Liver (tissue), 9 donors: ENCODE data around the gene CELF1. TPM values are rescaled to one million over a fixed set of nuclear protein-coding genes. Genes with fewer than 3 reads are reported as not detected.
"Not testable (repeated sequence)": the region's sequence is repeated elsewhere in the genome, so short reads cannot be mapped to it uniquely, and the experiment has no call there.

Experiments used
- DNase-seq: peaks from one replicate; pipeline ENCODE4 v3.0.0-alpha.2; 2017; ENCODE audit warnings: low spot score
- H3K27ac ChIP-seq, 2 donors: one replicate each; pipeline ENCODE4 v1.7.0; 2013; ENCODE audit warnings: inconsistent platforms in 2 of 2, low read length in 2 of 2, control low read depth in 1 of 2, low read depth in 1 of 2, mild to moderate bottlenecking in 1 of 2
- H3K27me3 ChIP-seq, 4 donors: one replicate each; pipeline versions ENCODE4 v1.6.1 to v1.7.0; 2013; ENCODE audit warnings: low read length in 3 of 4, inconsistent platforms in 1 of 4, mild to moderate bottlenecking in 1 of 4, moderate library complexity in 1 of 4; ENCODE audit not compliant: control insufficient read depth in 4 of 4, insufficient read depth in 4 of 4
- H3K36me3 ChIP-seq, 4 donors: one replicate each; pipeline versions ENCODE4 v1.6.1 to v1.7.0; 2013; ENCODE audit warnings: low read length in 3 of 4, mild to moderate bottlenecking in 3 of 4, low read depth in 1 of 4, moderate library complexity in 1 of 4; ENCODE audit not compliant: control insufficient read depth in 4 of 4, insufficient read depth in 3 of 4
- H3K4me1 ChIP-seq, 4 donors: one replicate each; pipeline versions ENCODE4 v1.6.1 to v1.7.0; 2013; ENCODE audit warnings: low read length in 3 of 4, mild to moderate bottlenecking in 3 of 4, moderate library complexity in 1 of 4; ENCODE audit not compliant: control insufficient read depth in 4 of 4, insufficient read depth in 4 of 4
- H3K4me3 ChIP-seq, 3 donors: one replicate each; pipeline versions ENCODE4 v1.6.1 to v1.7.0; 2013; ENCODE audit warnings: low read length in 3 of 3, control low read depth in 1 of 3, low read depth in 1 of 3, mild to moderate bottlenecking in 1 of 3
- H3K9ac ChIP-seq, 2 donors: one replicate each; pipeline ENCODE4 v1.7.0; 2013; ENCODE audit warnings: low read length in 2 of 2, mild to moderate bottlenecking in 2 of 2, moderate library complexity in 2 of 2, control low read depth in 1 of 2, low read depth in 1 of 2
- H3K9me3 ChIP-seq, 4 donors: one replicate each; pipeline versions ENCODE4 v1.6.1 to v1.7.0; 2013; ENCODE audit warnings: low read length in 3 of 4; ENCODE audit not compliant: control insufficient read depth in 4 of 4
- FOXA2 ChIP-seq: IDR thresholded peaks from 2 replicates; pipeline ENCODE4 v1.6.1; 2016; ENCODE audit warnings: antibody characterized with exemption
- GABPA ChIP-seq, 2 donors: IDR thresholded peaks in 1 of 2; conservative IDR thresholded peaks in 1 of 2; 2 replicates each; pipeline ENCODE4 v1.6.1; 2016; ENCODE audit warnings: antibody characterized with exemption in 2 of 2, mild to moderate bottlenecking in 1 of 2, moderate library complexity in 1 of 2
- HNF4A ChIP-seq, 2 donors: conservative IDR thresholded peaks; 2 replicates each; pipeline ENCODE4 v1.6.1; 2016; ENCODE audit warnings: antibody characterized with exemption in 2 of 2, mild to moderate bottlenecking in 2 of 2
- JUND ChIP-seq, 2 donors: IDR thresholded peaks; 2 replicates each; pipeline ENCODE4 v1.6.1; 2016; ENCODE audit warnings: antibody characterized with exemption in 2 of 2
- NR2F2 ChIP-seq: IDR thresholded peaks from 2 replicates; pipeline ENCODE4 v1.6.1; 2016; ENCODE audit warnings: antibody characterized with exemption
- RXRA ChIP-seq, 2 donors: IDR thresholded peaks; 2 replicates each; pipeline ENCODE4 v1.6.1; 2017 to 2018; ENCODE audit warnings: antibody characterized with exemption in 2 of 2, mild to moderate bottlenecking in 1 of 2
- TAF1 ChIP-seq: conservative IDR thresholded peaks from 2 replicates; pipeline ENCODE4 v1.6.1; 2016; ENCODE audit warnings: antibody characterized with exemption, mild to moderate bottlenecking
- YY1 ChIP-seq: IDR thresholded peaks from 2 replicates; pipeline ENCODE4 v1.6.1; 2016; ENCODE audit warnings: antibody characterized with exemption, mild to moderate bottlenecking
- WGBS: extraction: QIAGEN DNeasy Blood & Tissue Kit; methylation state at CpG from one replicate; pipeline ENCODE4 v1.1.7; 2013; 5-methylcytosine and 5-hydroxymethylcytosine counted together
- polyA plus RNA-seq, 2 donors: library from polyadenylated mRNA; stranded (reverse) in 1 of 2; unstranded in 1 of 2; fragments of 200-250 nt in 1 of 2; fragments of >200 nt in 1 of 2; fragmentation: Nextera tagmentation in 1 of 2; extraction: Ambion mirVana in 1 of 2; gene quantifications; one replicate each; pipeline versions ENCODE4 v1.2.1 to v1.2.3, GENCODE V29; 2013 to 2015
- total RNA-seq, 2 donors: library from RNA; depleted of rRNA; stranded (reverse); fragments of >200 nt; gene quantifications; one replicate each; pipeline ENCODE4 v1.2.3, GENCODE V29; 2014
- TF ChIP-seq, protein P1 (sequence below): IDR thresholded peaks from 2 replicates; pipeline ENCODE4 v1.6.1; 2016; ENCODE audit warnings: antibody characterized with exemption, mild to moderate bottlenecking
- TF ChIP-seq, protein P2 (sequence below): IDR thresholded peaks from 2 replicates; pipeline ENCODE4 v1.6.1; 2016; ENCODE audit warnings: antibody characterized with exemption
- TF ChIP-seq, protein P3 (sequence below): IDR thresholded peaks from 2 replicates; pipeline ENCODE4 v1.6.1; 2016; ENCODE audit warnings: antibody characterized with exemption
- TF ChIP-seq, protein P4 (sequence below): fragments of 150-350 bp; IDR thresholded peaks from 2 replicates; pipeline ENCODE4 v1.5.1; 2017; ENCODE audit warnings: improper control_type of control experiment, low read depth, low read length; ENCODE audit not compliant: missing input control
- donor health status: healthy.
- donor health status: healthy.
- donor health status: healthy.
- donor health status: healthy.
- donor health status: healthy.

CELF1 gene
- total and polyA plus RNA-seq, 4 donors: 23.5 to 139 (median 60.3) TPM

DNA sequence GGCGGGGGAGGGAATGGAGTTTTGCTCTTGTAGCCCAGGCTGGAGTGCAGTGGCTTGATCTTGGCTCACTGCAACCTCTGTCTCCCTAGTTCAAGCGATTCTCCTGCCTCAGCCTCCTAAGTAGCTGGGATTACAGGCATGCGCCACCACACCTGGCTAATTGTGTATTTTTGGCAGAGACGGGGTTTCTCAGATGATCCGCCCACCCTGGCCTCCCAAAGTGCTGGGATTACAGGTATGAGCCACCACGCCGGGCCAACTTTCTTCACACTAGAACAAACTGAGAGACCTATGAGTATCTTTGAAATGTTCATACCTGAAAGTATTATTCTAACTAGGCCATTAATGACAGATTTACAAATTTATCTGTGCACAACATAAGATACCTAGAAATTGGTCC lies 6.7 kb downstream of the CELF1 start:
- not testable (repeated sequence) for DNase-seq, H3K27me3 ChIP-seq, H3K9me3 ChIP-seq, H3K9ac ChIP-seq, H3K36me3 ChIP-seq, H3K27ac ChIP-seq, H3K4me3 ChIP-seq
- peaks cover 14 to 34% (median 21%) of the 10 kb centered on the region in 4 donors for H3K4me1 ChIP-seq
- WGBS: 96% methylated on average over 7 of the region's 7 CpGs

DNA sequence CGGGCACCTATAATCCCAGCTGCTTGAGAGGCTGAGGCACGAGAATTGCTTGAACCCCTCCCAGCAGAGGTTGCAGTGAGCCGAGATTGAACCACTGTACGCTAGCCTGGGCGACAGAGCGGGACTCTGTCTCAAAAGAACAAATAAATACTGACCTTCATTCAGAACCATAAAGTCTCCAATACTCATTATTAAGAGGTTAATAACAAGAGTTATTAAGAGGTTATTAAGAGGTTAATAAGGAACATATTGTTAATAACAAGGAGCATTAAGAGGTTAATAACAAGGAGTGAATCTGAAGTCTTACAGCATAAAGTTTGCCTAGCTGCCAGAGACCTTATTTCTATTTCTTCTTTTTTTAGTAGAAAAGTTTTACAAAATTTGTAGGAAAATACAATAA lies 7.6 kb downstream of the CELF1 start:
- peaks cover 10 to 32% (median 17%) of the 10 kb centered on the region in 4 donors for H3K4me1 ChIP-seq
- DNase-seq: no peak
- H3K9ac ChIP-seq: no peak overlapping the region
- H3K27me3 ChIP-seq: no peaks in the 10 kb centered on the region
- TF ChIP-seq, protein P1, sequence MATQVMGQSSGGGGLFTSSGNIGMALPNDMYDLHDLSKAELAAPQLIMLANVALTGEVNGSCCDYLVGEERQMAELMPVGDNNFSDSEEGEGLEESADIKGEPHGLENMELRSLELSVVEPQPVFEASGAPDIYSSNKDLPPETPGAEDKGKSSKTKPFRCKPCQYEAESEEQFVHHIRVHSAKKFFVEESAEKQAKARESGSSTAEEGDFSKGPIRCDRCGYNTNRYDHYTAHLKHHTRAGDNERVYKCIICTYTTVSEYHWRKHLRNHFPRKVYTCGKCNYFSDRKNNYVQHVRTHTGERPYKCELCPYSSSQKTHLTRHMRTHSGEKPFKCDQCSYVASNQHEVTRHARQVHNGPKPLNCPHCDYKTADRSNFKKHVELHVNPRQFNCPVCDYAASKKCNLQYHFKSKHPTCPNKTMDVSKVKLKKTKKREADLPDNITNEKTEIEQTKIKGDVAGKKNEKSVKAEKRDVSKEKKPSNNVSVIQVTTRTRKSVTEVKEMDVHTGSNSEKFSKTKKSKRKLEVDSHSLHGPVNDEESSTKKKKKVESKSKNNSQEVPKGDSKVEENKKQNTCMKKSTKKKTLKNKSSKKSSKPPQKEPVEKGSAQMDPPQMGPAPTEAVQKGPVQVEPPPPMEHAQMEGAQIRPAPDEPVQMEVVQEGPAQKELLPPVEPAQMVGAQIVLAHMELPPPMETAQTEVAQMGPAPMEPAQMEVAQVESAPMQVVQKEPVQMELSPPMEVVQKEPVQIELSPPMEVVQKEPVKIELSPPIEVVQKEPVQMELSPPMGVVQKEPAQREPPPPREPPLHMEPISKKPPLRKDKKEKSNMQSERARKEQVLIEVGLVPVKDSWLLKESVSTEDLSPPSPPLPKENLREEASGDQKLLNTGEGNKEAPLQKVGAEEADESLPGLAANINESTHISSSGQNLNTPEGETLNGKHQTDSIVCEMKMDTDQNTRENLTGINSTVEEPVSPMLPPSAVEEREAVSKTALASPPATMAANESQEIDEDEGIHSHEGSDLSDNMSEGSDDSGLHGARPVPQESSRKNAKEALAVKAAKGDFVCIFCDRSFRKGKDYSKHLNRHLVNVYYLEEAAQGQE: no peak
- no peak for TF ChIP-seq GABPA (IDR thresholded peaks at IDR 0.05 in 1 of 2, conservative IDR thresholded peaks at IDR 0.05 in 1 of 2)
- TF ChIP-seq, protein P2, sequence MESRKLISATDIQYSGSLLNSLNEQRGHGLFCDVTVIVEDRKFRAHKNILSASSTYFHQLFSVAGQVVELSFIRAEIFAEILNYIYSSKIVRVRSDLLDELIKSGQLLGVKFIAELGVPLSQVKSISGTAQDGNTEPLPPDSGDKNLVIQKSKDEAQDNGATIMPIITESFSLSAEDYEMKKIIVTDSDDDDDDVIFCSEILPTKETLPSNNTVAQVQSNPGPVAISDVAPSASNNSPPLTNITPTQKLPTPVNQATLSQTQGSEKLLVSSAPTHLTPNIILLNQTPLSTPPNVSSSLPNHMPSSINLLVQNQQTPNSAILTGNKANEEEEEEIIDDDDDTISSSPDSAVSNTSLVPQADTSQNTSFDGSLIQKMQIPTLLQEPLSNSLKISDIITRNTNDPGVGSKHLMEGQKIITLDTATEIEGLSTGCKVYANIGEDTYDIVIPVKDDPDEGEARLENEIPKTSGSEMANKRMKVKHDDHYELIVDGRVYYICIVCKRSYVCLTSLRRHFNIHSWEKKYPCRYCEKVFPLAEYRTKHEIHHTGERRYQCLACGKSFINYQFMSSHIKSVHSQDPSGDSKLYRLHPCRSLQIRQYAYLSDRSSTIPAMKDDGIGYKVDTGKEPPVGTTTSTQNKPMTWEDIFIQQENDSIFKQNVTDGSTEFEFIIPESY: no peak
- TF ChIP-seq, protein P3, sequence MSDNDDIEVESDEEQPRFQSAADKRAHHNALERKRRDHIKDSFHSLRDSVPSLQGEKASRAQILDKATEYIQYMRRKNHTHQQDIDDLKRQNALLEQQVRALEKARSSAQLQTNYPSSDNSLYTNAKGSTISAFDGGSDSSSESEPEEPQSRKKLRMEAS: no peak
- H3K27ac ChIP-seq: no peak overlapping the region
- no peaks in the 10 kb centered on the region for H3K9me3 ChIP-seq
- no peak overlapping the region for H3K4me3 ChIP-seq
- 95% methylated on average over 6 of the region's 6 CpGs for WGBS
- H3K36me3 ChIP-seq: no peaks in the 10 kb centered on the region

DNA sequence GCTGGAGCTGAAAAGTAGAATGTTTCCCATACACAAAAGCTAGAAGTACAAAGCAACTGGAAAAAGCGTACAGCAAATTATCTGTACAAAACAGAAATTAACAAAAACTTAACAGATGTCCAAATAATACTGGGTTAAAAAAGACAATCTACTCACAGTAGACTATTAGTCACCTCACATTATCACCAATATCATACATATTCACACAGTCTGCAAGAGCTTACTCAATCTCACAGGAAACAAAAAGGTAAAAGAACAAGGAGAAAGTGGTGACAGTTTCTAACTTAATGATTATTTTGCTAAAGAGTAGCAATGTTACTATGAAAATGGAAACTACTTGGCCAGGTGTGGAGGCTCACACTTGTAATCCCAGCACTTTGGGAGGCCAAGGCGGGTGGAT lies 11.9 kb downstream of the CELF1 start:
- H3K27ac ChIP-seq: no peak overlapping the region
- no peaks in the 10 kb centered on the region for H3K36me3 ChIP-seq
- DNase-seq: no peak
- H3K4me1 ChIP-seq: peaks cover 9 to 28% (median 18%) of the 10 kb centered on the region in 4 donors
- H3K27me3 ChIP-seq: no peaks in the 10 kb centered on the region
- H3K9me3 ChIP-seq: no peaks in the 10 kb centered on the region
- 95% methylated on average over 2 of the region's 2 CpGs for WGBS
- no peak overlapping the region for H3K4me3 ChIP-seq
- no peak overlapping the region for H3K9ac ChIP-seq
- TF ChIP-seq, protein P4, sequence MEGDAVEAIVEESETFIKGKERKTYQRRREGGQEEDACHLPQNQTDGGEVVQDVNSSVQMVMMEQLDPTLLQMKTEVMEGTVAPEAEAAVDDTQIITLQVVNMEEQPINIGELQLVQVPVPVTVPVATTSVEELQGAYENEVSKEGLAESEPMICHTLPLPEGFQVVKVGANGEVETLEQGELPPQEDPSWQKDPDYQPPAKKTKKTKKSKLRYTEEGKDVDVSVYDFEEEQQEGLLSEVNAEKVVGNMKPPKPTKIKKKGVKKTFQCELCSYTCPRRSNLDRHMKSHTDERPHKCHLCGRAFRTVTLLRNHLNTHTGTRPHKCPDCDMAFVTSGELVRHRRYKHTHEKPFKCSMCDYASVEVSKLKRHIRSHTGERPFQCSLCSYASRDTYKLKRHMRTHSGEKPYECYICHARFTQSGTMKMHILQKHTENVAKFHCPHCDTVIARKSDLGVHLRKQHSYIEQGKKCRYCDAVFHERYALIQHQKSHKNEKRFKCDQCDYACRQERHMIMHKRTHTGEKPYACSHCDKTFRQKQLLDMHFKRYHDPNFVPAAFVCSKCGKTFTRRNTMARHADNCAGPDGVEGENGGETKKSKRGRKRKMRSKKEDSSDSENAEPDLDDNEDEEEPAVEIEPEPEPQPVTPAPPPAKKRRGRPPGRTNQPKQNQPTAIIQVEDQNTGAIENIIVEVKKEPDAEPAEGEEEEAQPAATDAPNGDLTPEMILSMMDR: no peak
- no peak for TF ChIP-seq HNF4A (conservative IDR thresholded peaks at IDR 0.05)
- no peak for TF ChIP-seq GABPA (IDR thresholded peaks at IDR 0.05 in 1 of 2, conservative IDR thresholded peaks at IDR 0.05 in 1 of 2)
- TF ChIP-seq FOXA2: no peak
- TF ChIP-seq RXRA (IDR thresholded peaks at IDR 0.05): no peak
- no peak for TF ChIP-seq JUND (IDR thresholded peaks at IDR 0.05)
- TF ChIP-seq, protein P3: no peak
- TF ChIP-seq NR2F2: no peak
- TF ChIP-seq, protein P2: no peak
- TF ChIP-seq, protein P1: no peak
- no peak for TF ChIP-seq TAF1
- no peak for TF ChIP-seq YY1
